Endothelial cell of umbilical vein (primary cell): ENCODE results near the gene M6PR. TPM values are rescaled to one million over a fixed set of nuclear protein-coding genes. Genes with fewer than 3 reads are reported as not detected.

Source experiments
- BruUV-seq: library from RNA; stranded (reverse); fragments of 400-500 nt; replicated peaks from 2 replicates; lab custom pipeline; 2021; lab: Mats Ljungman, UMichigan
- CTCF ChIA-PET: fragments of 300-600, 350-600 bp; sonication (Branson Sonifier 250); formaldehyde crosslinking; loops from one replicate; lab custom pipeline; 2021; ENCODE audit warnings: antibody characterized with exemption, inconsistent platforms; lab: Charles Lee
- POLR2A ChIA-PET: fragments of 300-600, 350-600 bp; sonication (Branson Sonifier 250); formaldehyde crosslinking; loops from one replicate; lab custom pipeline; 2021; ENCODE audit warnings: antibody characterized with exemption, inconsistent platforms; lab: Charles Lee
- DNase-seq: peaks from one replicate; pipeline ENCODE4 v3.0.0-alpha.2; 2011; ENCODE audit warnings: low read depth, low spot score
- FAIRE-seq: peaks from 2 replicates; lab custom pipeline; 2011; peaks lifted over from hg19 to GRCh38; lab: Jason Lieb, UNC
- H2AFZ ChIP-seq: 2 replicates; pipeline ENCODE4 v1.6.0; 2012; ENCODE audit warnings: low read depth, low read length, control low read depth, inconsistent platforms
- H3K27ac ChIP-seq: 2 replicates; pipeline ENCODE4 v1.5.1; 2011; ENCODE audit warnings: low read depth, mild to moderate bottlenecking, control low read depth, low read length, moderate library complexity; ENCODE audit not compliant: insufficient read depth
- H3K27me3 ChIP-seq, 2 experiments: 2 replicates each; pipeline versions ENCODE4 v1.6.0 to v1.6.1; 2011; ENCODE audit warnings: low read length in 2 of 2, mixed read lengths in 1 of 2; ENCODE audit not compliant: control insufficient read depth in 2 of 2, insufficient read depth in 2 of 2
- H3K36me3 ChIP-seq, 2 experiments: 2 replicates in 1 of 2; 3 replicates in 1 of 2; pipeline ENCODE4 v1.5.1; 2011; ENCODE audit warnings: low read length in 2 of 2, mild to moderate bottlenecking in 1 of 2, moderate library complexity in 1 of 2; ENCODE audit not compliant: control insufficient read depth in 2 of 2, insufficient read depth in 2 of 2; ENCODE audit errors: extremely low read depth in 1 of 2
- H3K4me1 ChIP-seq: 3 replicates; pipeline ENCODE4 v1.5.1; 2011; ENCODE audit warnings: mild to moderate bottlenecking, low read length; ENCODE audit not compliant: control insufficient read depth, insufficient read depth; ENCODE audit errors: extremely low read depth
- H3K4me2 ChIP-seq: 2 replicates; pipeline ENCODE4 v1.6.1; 2011; ENCODE audit warnings: low read length, control low read depth, mixed read lengths; ENCODE audit not compliant: insufficient read depth
- H3K4me3 ChIP-seq, 3 experiments: fragments of 200-600 bp in 1 of 3; sonication (generic), shearing (Covaris generic) in 1 of 3; replicated peaks in 1 of 3; 2 replicates each; pipeline ENCODE4 v1.5.1; 2011 to 2016; ENCODE audit warnings: control low read depth in 3 of 3, low read length in 3 of 3, mild to moderate bottlenecking in 2 of 3, inconsistent platforms in 1 of 3, low read depth in 1 of 3, moderate library complexity in 1 of 3; ENCODE audit not compliant: insufficient read depth in 1 of 3
- H3K79me2 ChIP-seq: 2 replicates; pipeline ENCODE4 v1.6.0; 2012; ENCODE audit warnings: low read length, inconsistent platforms; ENCODE audit not compliant: control insufficient read depth, insufficient read depth
- H3K9ac ChIP-seq: replicated peaks from 2 replicates; pipeline ENCODE3; 2011; ENCODE audit warnings: low read length, control low read depth; ENCODE audit not compliant: insufficient read depth; ENCODE audit errors: extremely low read depth
- H3K9me1 ChIP-seq: replicated peaks from 3 replicates; pipeline ENCODE4 v1.6.0; 2011; ENCODE audit warnings: mild to moderate bottlenecking, low read length; ENCODE audit not compliant: control insufficient read depth, insufficient read depth; ENCODE audit errors: extremely low read depth
- H3K9me3 ChIP-seq: replicated peaks from 2 replicates; pipeline ENCODE4 v1.5.1; 2012; ENCODE audit warnings: low read length, inconsistent platforms; ENCODE audit not compliant: control insufficient read depth, insufficient read depth
- H4K20me1 ChIP-seq: replicated peaks from 2 replicates; pipeline ENCODE3; 2011; ENCODE audit warnings: mild to moderate bottlenecking, low read length; ENCODE audit not compliant: control insufficient read depth, insufficient read depth; ENCODE audit errors: extremely low read depth
- JUN ChIP-seq: IDR thresholded peaks from 2 replicates; pipeline ENCODE4 v1.6.1; 2011; ENCODE audit warnings: borderline replicate concordance, low read depth; ENCODE audit not compliant: insufficient read length, insufficient read depth
- MYC ChIP-seq: IDR thresholded peaks from one replicate; pipeline ENCODE4 v1.6.1; 2011; ENCODE audit warnings: mild to moderate bottlenecking, low read depth, low read length
- POLR2A ChIP-seq: IDR thresholded peaks from 2 replicates; pipeline ENCODE4 v1.6.1; 2012; ENCODE audit warnings: low read depth, mild to moderate bottlenecking, control low read depth, low read length
- POLR2AphosphoS5 ChIP-seq: IDR thresholded peaks from 2 replicates; pipeline ENCODE4 v1.6.1; 2012; ENCODE audit warnings: low read depth, mild to moderate bottlenecking, control low read depth, low read length, moderate library complexity; ENCODE audit not compliant: insufficient read depth
- dilution Hi-C: fragments of 300-500 bp; cut with MboI; formaldehyde crosslinking; loops from one replicate; pipeline ENCODE4 v1.15.0; 2019; ENCODE audit warnings: low sequenced_read_pairs; ENCODE audit not compliant: extremely low pct_ligation_motif_present
- intact Hi-C: fragments of 100-400 bp; cut with micrococcal nuclease; formaldehyde crosslinking; loops from one replicate; pipeline ENCODE4 v1.10.0; 2022
- polyA plus RNA-seq, 4 experiments: library from polyadenylated mRNA; depleted of rRNA in 3 of 4; stranded (reverse) in 3 of 4; unstranded in 1 of 4; fragments of >200 nt; gene quantifications; 2 replicates each; pipeline versions ENCODE4 v1.2.1 to v1.2.3, GENCODE V29; 2011 to 2012; ENCODE audit warnings: missing spikeins in 1 of 4
- total RNA-seq: library from RNA; stranded (reverse); gene quantifications from 2 replicates; pipeline ENCODE4 v1.2.3, GENCODE V29; 2021
- TF ChIP-seq, protein P1 (sequence below), 2 donors: IDR thresholded peaks; 1 replicate in 1 of 2; 2 replicates in 1 of 2; pipeline ENCODE4 v1.5.1; 2011; ENCODE audit warnings: low read length in 2 of 2, mild to moderate bottlenecking in 2 of 2, moderate library complexity in 2 of 2, control low read depth in 1 of 2, inconsistent platforms in 1 of 2, low read depth in 1 of 2; ENCODE audit not compliant: insufficient read depth in 1 of 2; ENCODE audit errors: extremely low read depth in 1 of 2
- TF ChIP-seq, protein P2 (sequence below): IDR thresholded peaks from 2 replicates; pipeline ENCODE4 v1.6.1; 2011; ENCODE audit not compliant: insufficient read depth, insufficient read length

Gene M6PR
- total and polyA plus RNA-seq, 2 donors (not counting 3 experiments of a cell fraction or from before 2014, with no cell fraction given) = 124 to 142 TPM

DNA sequence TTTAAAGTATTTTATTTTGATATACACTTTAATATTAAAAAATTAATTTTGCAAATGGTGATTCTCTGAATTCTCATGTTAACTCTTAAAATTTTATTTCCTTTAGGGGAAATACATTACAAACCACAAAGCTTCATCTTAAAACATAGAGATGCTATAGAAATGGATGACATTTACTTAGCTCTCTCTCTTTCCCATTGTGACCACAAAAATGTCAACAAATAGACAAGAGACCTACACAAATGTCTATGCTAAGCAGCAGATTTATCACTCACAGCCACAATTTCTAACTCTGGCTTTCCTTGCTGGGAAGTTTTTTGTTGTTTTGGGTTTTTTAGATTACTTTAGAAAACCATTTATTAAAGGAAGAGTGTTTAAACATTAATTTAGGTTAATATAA is 55.1 kb downstream of the M6PR start:
- Histone ChIP-seq H3K9me1 (no peaks in the 10 kb centered on the region), H3K36me3 (no peaks in the 10 kb centered on the region), H3K9ac (no peak overlapping the region), H4K20me1 (no peaks in the 10 kb centered on the region), H3K4me3 (no peak overlapping the region), H2AFZ (no peak overlapping the region), H3K9me3 (no peaks in the 10 kb centered on the region), H3K4me2 (no peak overlapping the region), H3K27me3 (peaks cover 0 to 4% of the 10 kb centered on the region in 2 experiments), H3K27ac (no peak overlapping the region), H3K79me2 (no peaks in the 10 kb centered on the region), H3K4me1 (no peaks in the 10 kb centered on the region)
- ChIA-PET CTCF (interaction anchor here (0.8 to 2.3 kb wide), 5 partner anchors 9 to 237 kb away, joined by 4 to 10 read pairs (median 5); no protein-coding TSS in a partner anchor), POLR2A (no interaction called here)
- BruUV-seq = no TSS peak
- TF ChIP-seq, protein P1, sequence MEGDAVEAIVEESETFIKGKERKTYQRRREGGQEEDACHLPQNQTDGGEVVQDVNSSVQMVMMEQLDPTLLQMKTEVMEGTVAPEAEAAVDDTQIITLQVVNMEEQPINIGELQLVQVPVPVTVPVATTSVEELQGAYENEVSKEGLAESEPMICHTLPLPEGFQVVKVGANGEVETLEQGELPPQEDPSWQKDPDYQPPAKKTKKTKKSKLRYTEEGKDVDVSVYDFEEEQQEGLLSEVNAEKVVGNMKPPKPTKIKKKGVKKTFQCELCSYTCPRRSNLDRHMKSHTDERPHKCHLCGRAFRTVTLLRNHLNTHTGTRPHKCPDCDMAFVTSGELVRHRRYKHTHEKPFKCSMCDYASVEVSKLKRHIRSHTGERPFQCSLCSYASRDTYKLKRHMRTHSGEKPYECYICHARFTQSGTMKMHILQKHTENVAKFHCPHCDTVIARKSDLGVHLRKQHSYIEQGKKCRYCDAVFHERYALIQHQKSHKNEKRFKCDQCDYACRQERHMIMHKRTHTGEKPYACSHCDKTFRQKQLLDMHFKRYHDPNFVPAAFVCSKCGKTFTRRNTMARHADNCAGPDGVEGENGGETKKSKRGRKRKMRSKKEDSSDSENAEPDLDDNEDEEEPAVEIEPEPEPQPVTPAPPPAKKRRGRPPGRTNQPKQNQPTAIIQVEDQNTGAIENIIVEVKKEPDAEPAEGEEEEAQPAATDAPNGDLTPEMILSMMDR (IDR thresholded peaks at IDR 0.05; ENCODE audit: extremely low read depth in 1 of 2, insufficient read depth in 1 of 2, low read depth in 1 of 2, low read length in 2 of 2) = no peak
- TF ChIP-seq POLR2A = no peak
- TF ChIP-seq MYC = no peak
- TF ChIP-seq, protein P2, sequence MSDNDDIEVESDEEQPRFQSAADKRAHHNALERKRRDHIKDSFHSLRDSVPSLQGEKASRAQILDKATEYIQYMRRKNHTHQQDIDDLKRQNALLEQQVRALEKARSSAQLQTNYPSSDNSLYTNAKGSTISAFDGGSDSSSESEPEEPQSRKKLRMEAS = no peak
- no peak for TF ChIP-seq JUN
- no peak for TF ChIP-seq POLR2AphosphoS5
- DNase-seq = no peak
- no peak for FAIRE-seq
- dilution Hi-C loops = no loop called here
- intact Hi-C loops = no loop called here
